Neuronal stem cell (in vitro differentiated cells): Measurements from ENCODE around the gene ZNF319.
A peak's percentile ranks its signal among the peaks of the same experiment; 100 is the strongest.

Experiments used
- DNase-seq: peaks from one replicate; pipeline ENCODE4 v3.0.0-alpha.2; 2013; ENCODE audit warnings: low spot score
- H2AFZ ChIP-seq: one replicate; pipeline ENCODE4 v1.6.1; 2013; ENCODE audit warnings: mild to moderate bottlenecking, low read length, inconsistent platforms
- H2AK5ac ChIP-seq: 2 replicates; pipeline ENCODE4 v1.6.1; 2013; ENCODE audit warnings: low read depth, mild to moderate bottlenecking, inconsistent platforms, low read length, moderate library complexity, mixed read lengths
- H2BK120ac ChIP-seq: 2 replicates; pipeline ENCODE4 v1.6.1; 2013; ENCODE audit warnings: low read depth, mild to moderate bottlenecking, inconsistent platforms, low read length, moderate library complexity, mixed read lengths
- H2BK12ac ChIP-seq: one replicate; pipeline ENCODE4 v1.6.1; 2013; ENCODE audit warnings: low read length, inconsistent platforms
- H2BK15ac ChIP-seq: 2 replicates; pipeline ENCODE4 v1.6.1; 2013; ENCODE audit warnings: mild to moderate bottlenecking, low read length, inconsistent platforms, mixed read lengths
- H2BK5ac ChIP-seq: one replicate; pipeline ENCODE4 v1.6.1; 2013; ENCODE audit warnings: inconsistent platforms, mild to moderate bottlenecking, low read length, moderate library complexity
- H3K14ac ChIP-seq: one replicate; pipeline ENCODE4 v1.6.1; 2013; ENCODE audit warnings: low read length, inconsistent platforms
- H3K18ac ChIP-seq: 2 replicates; pipeline ENCODE4 v1.6.1; 2013; ENCODE audit warnings: low read length, inconsistent platforms
- H3K23ac ChIP-seq: 2 replicates; pipeline ENCODE4 v1.6.1; 2013; ENCODE audit warnings: low read depth, mild to moderate bottlenecking, mixed read lengths, low read length, inconsistent platforms; ENCODE audit not compliant: poor library complexity
- H3K27ac ChIP-seq: replicated peaks from 3 replicates; pipeline ENCODE4 v1.5.1; 2013; ENCODE audit warnings: low read length, inconsistent platforms
- H3K27me3 ChIP-seq, 3 experiments: 2 replicates each; pipeline ENCODE4 v1.6.1; 2013; ENCODE audit warnings: low read length in 3 of 3, mild to moderate bottlenecking in 2 of 3, inconsistent platforms in 1 of 3, low read depth in 1 of 3, mixed read lengths in 1 of 3, moderate library complexity in 1 of 3; ENCODE audit not compliant: control insufficient read depth in 3 of 3, insufficient read depth in 3 of 3
- H3K36me3 ChIP-seq, 2 donors: replicated peaks in 1 of 2; 2 replicates each; pipeline ENCODE4 v1.6.1; 2013; ENCODE audit warnings: low read length in 2 of 2; ENCODE audit not compliant: control insufficient read depth in 2 of 2, insufficient read depth in 2 of 2
- H3K4ac ChIP-seq: 2 replicates; pipeline ENCODE4 v1.6.1; 2013; ENCODE audit warnings: inconsistent platforms, mild to moderate bottlenecking, low read length, moderate library complexity
- H3K4me1 ChIP-seq, 2 donors: 1 replicate in 1 of 2; 2 replicates in 1 of 2; pipeline ENCODE4 v1.6.1; 2013; ENCODE audit warnings: low read length in 2 of 2, low read depth in 1 of 2; ENCODE audit not compliant: control insufficient read depth in 2 of 2, insufficient read depth in 1 of 2
- H3K4me2 ChIP-seq: one replicate; pipeline ENCODE4 v1.6.1; 2013; ENCODE audit warnings: mild to moderate bottlenecking, low read length, inconsistent platforms; ENCODE audit not compliant: insufficient read depth, poor library complexity, severe bottlenecking
- H3K4me3 ChIP-seq, 2 donors: 2 replicates each; pipeline ENCODE4 v1.5.1; 2013; ENCODE audit warnings: low read length in 2 of 2, mild to moderate bottlenecking in 2 of 2, inconsistent platforms in 1 of 2, moderate library complexity in 1 of 2
- H3K79me1 ChIP-seq: one replicate; pipeline ENCODE4 v1.6.1; 2013; ENCODE audit warnings: low read depth, mild to moderate bottlenecking, inconsistent platforms, low read length, moderate library complexity
- H3K9ac ChIP-seq: one replicate; pipeline ENCODE4 v1.6.1; 2013; ENCODE audit warnings: mild to moderate bottlenecking, low read depth, low read length, inconsistent platforms; ENCODE audit not compliant: poor library complexity
- H3K9me3 ChIP-seq, 2 donors: replicated peaks in 1 of 2; 2 replicates each; pipeline versions ENCODE3 to v1.6.1; 2013; ENCODE audit warnings: low read length in 2 of 2, mild to moderate bottlenecking in 2 of 2, inconsistent platforms in 1 of 2, low read depth in 1 of 2, mixed read lengths in 1 of 2, moderate library complexity in 1 of 2; ENCODE audit not compliant: control insufficient read depth in 2 of 2, insufficient read depth in 1 of 2
- H4K8ac ChIP-seq: one replicate; pipeline ENCODE4 v1.6.1; 2013; ENCODE audit warnings: low read depth, mild to moderate bottlenecking, inconsistent platforms, low read length, moderate library complexity
- H4K91ac ChIP-seq: one replicate; pipeline ENCODE4 v1.6.1; 2013; ENCODE audit warnings: low read length, low read depth, mild to moderate bottlenecking, inconsistent platforms; ENCODE audit not compliant: poor library complexity
- WGBS, 2 donors: extraction: QIAGEN DNeasy Blood & Tissue Kit; methylation state at CpG; one replicate each; pipeline ENCODE4 v1.1.7; 2013; ENCODE audit warnings: missing lambda C conversion rate in 2 of 2, mixed read lengths in 1 of 2; ENCODE audit not compliant: insufficient read length in 2 of 2, insufficient replicate concordance in 1 of 2; ENCODE audit errors: extremely low coverage in 2 of 2; 5-methylcytosine and 5-hydroxymethylcytosine counted together

Gene ZNF319

DNA sequence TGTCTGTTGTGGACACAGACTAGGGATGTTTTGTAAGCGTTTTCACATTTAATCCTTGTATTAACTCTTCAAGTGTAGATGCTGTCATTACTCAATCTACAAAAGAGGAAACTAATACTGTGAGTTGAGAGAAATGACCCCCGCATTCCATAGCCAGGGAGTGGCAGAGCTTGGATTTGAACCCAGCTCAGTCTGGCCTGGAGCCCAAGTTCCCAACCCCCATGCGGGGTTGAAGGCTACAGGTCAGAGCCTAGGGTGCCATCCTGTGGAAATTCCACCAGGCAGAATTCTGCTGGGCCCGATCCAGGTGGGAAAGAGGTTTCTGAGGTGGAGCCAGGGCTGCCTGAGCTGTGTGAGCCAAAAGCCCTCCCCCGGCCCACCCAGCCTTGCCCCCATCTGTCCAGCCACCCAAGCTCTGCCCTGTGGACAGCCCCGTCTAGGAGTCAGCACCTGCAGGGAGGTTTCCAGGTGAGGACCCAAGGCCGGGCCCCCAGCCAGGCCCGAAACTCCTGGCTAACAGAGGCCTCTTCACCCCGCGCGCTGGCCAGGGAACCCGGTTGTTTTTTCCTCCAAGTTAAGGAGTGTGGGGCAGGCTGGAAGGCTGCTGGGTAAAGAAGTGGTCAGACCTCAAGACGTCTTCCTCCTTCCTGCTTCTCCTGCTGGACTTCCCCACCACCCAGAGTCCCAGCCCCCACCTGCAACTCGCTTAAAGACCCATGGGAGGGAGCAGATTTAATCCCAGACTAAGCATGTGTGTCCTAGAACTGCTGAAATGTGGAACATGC, 30.7 kb upstream of the ZNF319 start:
- no peak overlapping the region for H3K4me3 ChIP-seq
- H2BK5ac ChIP-seq = no peak overlapping the region
- WGBS, 2 donors = no CpG with 5 or more reads among the region's 14 CpGs
- no peak overlapping the region for H2BK12ac ChIP-seq
- no peak overlapping the region for H2BK120ac ChIP-seq
- no peak overlapping the region for H3K18ac ChIP-seq
- no peak for DNase-seq
- no peak overlapping the region for H2BK15ac ChIP-seq
- H3K23ac ChIP-seq = no peak overlapping the region
- no peaks in the 10 kb centered on the region for H3K9me3 ChIP-seq
- H3K27me3 ChIP-seq = peaks cover 0 to 6% (median 4%) of the 10 kb centered on the region in 3 experiments
- H3K4ac ChIP-seq = no peak overlapping the region
- peaks cover 7% of the 10 kb centered on the region for H3K79me1 ChIP-seq
- H2AK5ac ChIP-seq = no peak overlapping the region
- no peak overlapping the region for H2AFZ ChIP-seq
- no peak overlapping the region for H3K9ac ChIP-seq
- no peak overlapping the region for H3K4me2 ChIP-seq
- no peak overlapping the region for H4K8ac ChIP-seq
- H4K91ac ChIP-seq = no peak overlapping the region
- no peaks in the 10 kb centered on the region for H3K36me3 ChIP-seq
- peaks cover 6 to 15% of the 10 kb centered on the region in 2 donors for H3K4me1 ChIP-seq
- H3K27ac ChIP-seq = no peak overlapping the region
- no peak overlapping the region for H3K14ac ChIP-seq

- Histone ChIP-seq H2BK5ac (no peak overlapping the region), H2AFZ (no peak overlapping the region), H3K4me1 (peaks cover 6 to 15% of the 10 kb centered on the region in 2 donors), H3K4me3 (no peak overlapping the region), H2AK5ac (no peak overlapping the region), H3K23ac (no peak overlapping the region), H3K9me3 (no peaks in the 10 kb centered on the region), H3K4me2 (no peak overlapping the region), H3K27ac (no peak overlapping the region), H3K36me3 (no peaks in the 10 kb centered on the region), H2BK12ac (no peak overlapping the region), H4K8ac (no peak overlapping the region), H3K79me1 (peaks cover 5% of the 10 kb centered on the region), H3K9ac (no peak overlapping the region), H3K14ac (no peak overlapping the region), H3K4ac (no peak overlapping the region), H2BK120ac (no peak overlapping the region), H2BK15ac (no peak overlapping the region), H3K27me3 (peaks cover 0 to 6% (median 4%) of the 10 kb centered on the region in 3 experiments), H4K91ac (no peak overlapping the region), H3K18ac (no peak overlapping the region)
- no CpG with 5 or more reads among the region's 11 CpGs for WGBS, 2 donors
- DNase-seq = no peak
Observed at GRCh38 chr16:58030136-58030840, 29.8 kb upstream of the ZNF319 start.

DNA sequence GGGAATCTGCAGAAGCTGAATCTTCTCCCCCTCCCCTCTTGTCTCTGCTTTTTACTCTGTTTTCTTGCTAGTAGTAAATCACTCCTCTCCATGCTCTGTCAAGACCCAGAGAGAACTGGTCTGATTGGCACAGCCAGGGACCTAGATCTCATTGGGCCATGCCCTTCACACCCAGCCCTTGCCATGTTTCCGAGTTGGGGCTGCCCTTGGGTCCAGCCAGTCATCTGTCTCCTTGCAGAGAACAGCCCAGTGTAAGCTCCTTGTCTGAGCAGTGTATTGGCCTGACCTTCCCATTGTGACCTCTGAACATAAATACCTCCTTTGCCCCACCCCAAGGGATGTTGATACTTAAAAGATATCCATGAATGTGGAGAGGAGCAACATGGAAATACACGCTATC, 28.9 kb upstream of the ZNF319 start:
- Histone ChIP-seq H3K23ac (no peak overlapping the region), H3K4me1 (peaks cover 12 to 18% of the 10 kb centered on the region in 2 donors), H3K27ac (no peak overlapping the region), H3K27me3 (peaks cover 0 to 13% (median 11%) of the 10 kb centered on the region in 3 experiments), H3K4me3 (no peak overlapping the region), H3K9ac (no peak overlapping the region), H2BK12ac (no peak overlapping the region), H4K8ac (no peak overlapping the region), H2BK120ac (no peak overlapping the region), H3K79me1 (peaks cover 5% of the 10 kb centered on the region), H3K4me2 (no peak overlapping the region), H4K91ac (no peak overlapping the region), H3K9me3 (no peaks in the 10 kb centered on the region), H2AK5ac (no peak overlapping the region), H2BK5ac (no peak overlapping the region), H3K14ac (no peak overlapping the region), H3K4ac (no peak overlapping the region), H3K36me3 (no peaks in the 10 kb centered on the region), H2AFZ (no peak overlapping the region), H2BK15ac (no peak overlapping the region), H3K18ac (no peak overlapping the region)
- no CpG with 5 or more reads among the region's 2 CpGs for WGBS, 2 donors
- DNase-seq = no peak

GRCh38 chr16:58028541-58029070, 28.1 kb upstream of the ZNF319 start:
- no peak overlapping the region for H3K9ac ChIP-seq
- no CpG with 5 or more reads among the region's 6 CpGs for WGBS, 2 donors

More at GRCh38 chr16:58028541-58029070, 28.1 kb upstream of the ZNF319 start:
- Histone ChIP-seq H3K4me1 (peaks cover 12 to 18% of the 10 kb centered on the region in 2 donors), H3K4ac (no peak overlapping the region), H3K27me3 (peaks cover 0 to 21% (median 19%) of the 10 kb centered on the region in 3 experiments), H2BK5ac (peak overlapping the region; percentile 10), H3K4me2 (no peak overlapping the region), H2BK120ac (no peak overlapping the region), H3K27ac (no peak overlapping the region), H3K18ac (peak overlapping the region; percentile 6), H4K8ac (no peak overlapping the region), H3K9me3 (no peaks in the 10 kb centered on the region), H3K14ac (no peak overlapping the region), H3K4me3 (no peak overlapping the region), H4K91ac (no peak overlapping the region), H3K36me3 (no peaks in the 10 kb centered on the region), H2BK12ac (no peak overlapping the region), H2AK5ac (no peak overlapping the region), H2AFZ (no peak overlapping the region), H3K79me1 (peaks cover 5% of the 10 kb centered on the region), H3K23ac (no peak overlapping the region), H2BK15ac (peak overlapping the region; percentile 8)
- DNase-seq = no peak
